SK-N-SH (cell line): Measurements from ENCODE around the gene SCFD1. TPM values are rescaled to one million over a fixed set of nuclear protein-coding genes. Genes with fewer than 3 reads are reported as not detected.

ENCODE experiments used
- CTCF ChIA-PET: fragments of 300-600, 350-600 bp; formaldehyde crosslinking; extraction: SDS; loops from one replicate; lab custom pipeline; 2021; lab: Yijun Ruan, JAX
- POLR2A ChIA-PET: fragments of 350-600 bp; sonication (Branson Sonifier 250); formaldehyde crosslinking; extraction: SDS; loops from one replicate; lab custom pipeline; 2020; ENCODE audit warnings: antibody characterized with exemption, inconsistent platforms; lab: Yijun Ruan, JAX
- DNase-seq: peaks from one replicate; pipeline ENCODE4 v3.0.0; 2012
- H2AFZ ChIP-seq: fragments of 200-600 bp; sonication (generic); 2 replicates; pipeline ENCODE4 v1.8.1; 2016; ENCODE audit warnings: antibody characterized with exemption, mild to moderate bottlenecking, low read depth
- H3F3A ChIP-seq: fragments of 200-600 bp; sonication (generic); replicated peaks from 2 replicates; pipeline ENCODE3; 2016; ENCODE audit warnings: antibody characterized with exemption, mild to moderate bottlenecking; ENCODE audit not compliant: insufficient read depth
- H3K27ac ChIP-seq, 2 experiments: fragments of 200-500 bp in 1 of 2; fragments of 200-600 bp in 1 of 2; sonication (Bioruptor generic) in 1 of 2; sonication (generic), shearing (Covaris generic) in 1 of 2; 2 replicates each; pipeline versions ENCODE4 v1.5.1 to v1.6.1; 2014 to 2016; ENCODE audit warnings: low read depth in 2 of 2, inconsistent platforms in 1 of 2, low read length in 1 of 2, mild to moderate bottlenecking in 1 of 2, mixed read lengths in 1 of 2
- H3K27me3 ChIP-seq: fragments of 200-600 bp; sonication (generic), shearing (Covaris generic); 2 replicates; pipeline ENCODE4 v1.6.1; 2016; ENCODE audit warnings: mixed run types; ENCODE audit not compliant: insufficient read depth
- H3K36me3 ChIP-seq, 2 experiments: fragments of 200-500 bp in 1 of 2; fragments of 200-600 bp in 1 of 2; sonication (Bioruptor generic) in 1 of 2; sonication (generic) in 1 of 2; replicated peaks in 1 of 2; 2 replicates each; pipeline versions ENCODE3 to v1.5.1; 2014 to 2016; ENCODE audit warnings: low read length in 1 of 2, mild to moderate bottlenecking in 1 of 2; ENCODE audit not compliant: insufficient read depth in 2 of 2, control insufficient read depth in 1 of 2
- H3K4me1 ChIP-seq, 2 experiments: fragments of 200-500 bp in 1 of 2; fragments of 200-600 bp in 1 of 2; sonication (Bioruptor generic) in 1 of 2; sonication (generic), shearing (Covaris generic) in 1 of 2; 2 replicates each; pipeline versions ENCODE4 v1.5.1 to v1.6.1; 2014 to 2016; ENCODE audit warnings: low read depth in 1 of 2, low read length in 1 of 2, mixed run types in 1 of 2; ENCODE audit not compliant: insufficient read depth in 2 of 2, control insufficient read depth in 1 of 2
- H3K4me2 ChIP-seq: fragments of 200-600 bp; sonication (generic), shearing (Covaris generic); 2 replicates; pipeline ENCODE4 v1.6.1; 2017; ENCODE audit warnings: mixed run types
- H3K4me3 ChIP-seq, 2 experiments: fragments of 200-500 bp in 1 of 2; fragments of 200-600 bp in 1 of 2; sonication (Bioruptor generic) in 1 of 2; sonication (generic), shearing (Covaris generic) in 1 of 2; 2 replicates each; pipeline versions ENCODE4 v1.5.1 to v1.8.1; 2014 to 2016; ENCODE audit warnings: low read depth in 2 of 2, inconsistent platforms in 1 of 2, low read length in 1 of 2, mild to moderate bottlenecking in 1 of 2, mixed read lengths in 1 of 2, moderate library complexity in 1 of 2
- H3K79me2 ChIP-seq: fragments of 200-600 bp; sonication (generic); 2 replicates; pipeline ENCODE4 v1.8.1; 2017; ENCODE audit warnings: mild to moderate bottlenecking; ENCODE audit not compliant: insufficient read depth
- H3K9ac ChIP-seq: fragments of 200-600 bp; sonication (generic); 2 replicates; pipeline ENCODE4 v1.6.1; 2017; ENCODE audit warnings: mixed run types
- H3K9me2 ChIP-seq: fragments of 200-600 bp; sonication (generic); 2 replicates; pipeline ENCODE4 v1.6.1; 2017; ENCODE audit warnings: mixed run types
- H3K9me3 ChIP-seq: fragments of 200-600 bp; sonication (generic); 2 replicates; pipeline ENCODE4 v1.6.1; 2017; ENCODE audit warnings: mixed run types, mild to moderate bottlenecking, moderate library complexity
- H4K20me1 ChIP-seq: fragments of 200-600 bp; sonication (generic); 2 replicates; pipeline ENCODE4 v1.6.1; 2017; ENCODE audit warnings: mild to moderate bottlenecking, mixed run types; ENCODE audit not compliant: insufficient read depth
- CTCF ChIP-seq: fragments of 200-600 bp; sonication (generic); IDR thresholded peaks from 2 replicates; pipeline ENCODE4 v1.6.1; 2017; ENCODE audit warnings: antibody characterized with exemption, mild to moderate bottlenecking, moderate library complexity
- ELF1 ChIP-seq: IDR thresholded peaks from 2 replicates; pipeline ENCODE4 v1.4.0; 2012
- EZH2phosphoT487 ChIP-seq: fragments of 200-600 bp; sonication (generic); IDR thresholded peaks from 2 replicates; pipeline ENCODE4 v1.6.1; 2017; ENCODE audit warnings: low read depth, mixed run types, mild to moderate bottlenecking, antibody characterized with exemption, moderate library complexity, borderline replicate concordance
- FOSL2 ChIP-seq: IDR thresholded peaks from 2 replicates; pipeline ENCODE4 v1.4.0; 2012; ENCODE audit warnings: low read depth, mild to moderate bottlenecking, moderate library complexity, borderline replicate concordance
- GABPA ChIP-seq: IDR thresholded peaks from 2 replicates; pipeline ENCODE4 v1.4.0; 2012; ENCODE audit warnings: low read depth, mild to moderate bottlenecking
- GATA2 ChIP-seq: sonication (generic); formaldehyde crosslinking; IDR thresholded peaks from 2 replicates; pipeline ENCODE4 v1.5.0; 2020; ENCODE audit warnings: mild to moderate bottlenecking, missing genetic modification reagents
- JUND ChIP-seq: IDR thresholded peaks from 2 replicates; pipeline ENCODE4 v1.4.0; 2012
- MEF2A ChIP-seq: IDR thresholded peaks from 2 replicates; pipeline ENCODE4 v1.4.0; 2012; ENCODE audit warnings: low read depth, borderline replicate concordance
- NRF1 ChIP-seq: IDR thresholded peaks from 2 replicates; pipeline ENCODE4 v1.6.1; 2012; ENCODE audit warnings: low read depth, mild to moderate bottlenecking, low read length
- PBX3 ChIP-seq: IDR thresholded peaks from 2 replicates; pipeline ENCODE4; 2012
- POLR2AphosphoS5 ChIP-seq: IDR thresholded peaks from 2 replicates; pipeline ENCODE4 v1.6.1; 2012; ENCODE audit warnings: low read depth, low read length
- RAD21 ChIP-seq: IDR thresholded peaks from 2 replicates; pipeline ENCODE4 v1.6.1; 2012; ENCODE audit warnings: mild to moderate bottlenecking, low read length
- REST ChIP-seq: IDR thresholded peaks from 2 replicates; pipeline ENCODE4 v1.6.1; 2012; ENCODE audit warnings: mild to moderate bottlenecking, low read depth, low read length, moderate library complexity
- RFX5 ChIP-seq: IDR thresholded peaks from 2 replicates; pipeline ENCODE4 v1.6.1; 2012; ENCODE audit warnings: mild to moderate bottlenecking, improper control_type of control experiment, low read length
- SIN3A ChIP-seq: IDR thresholded peaks from 2 replicates; pipeline ENCODE4 v1.6.1; 2012; ENCODE audit warnings: low read depth, mild to moderate bottlenecking, low read length, moderate library complexity, borderline replicate concordance
- TAF1 ChIP-seq: IDR thresholded peaks from 2 replicates; pipeline ENCODE4 v1.6.1; 2012; ENCODE audit warnings: low read depth, mild to moderate bottlenecking, low read length, moderate library complexity, borderline replicate concordance
- TCF12 ChIP-seq: IDR thresholded peaks from 2 replicates; pipeline ENCODE4 v1.4.0; 2012
- TEAD4 ChIP-seq: IDR thresholded peaks from 2 replicates; pipeline ENCODE4 v1.4.0; 2012; ENCODE audit warnings: mild to moderate bottlenecking, borderline replicate concordance; ENCODE audit not compliant: insufficient read depth
- WGBS: methylation state at CpG from one replicate; pipeline ENCODE4 v1.1.6; 2017; ENCODE audit warnings: low lambda C conversion rate; 5-methylcytosine and 5-hydroxymethylcytosine counted together
- polyA plus RNA-seq, 3 experiments: library from polyadenylated mRNA; depleted of rRNA; stranded (reverse); fragments of >200 nt; gene quantifications; 2 replicates each; pipeline ENCODE4 v1.2.3, GENCODE V29; 2012
- TF ChIP-seq, protein P1 (sequence below): IDR thresholded peaks from 2 replicates; pipeline ENCODE4 v1.4.0; 2012; ENCODE audit warnings: low read depth, borderline replicate concordance

Gene SCFD1
- polyA plus RNA-seq, 1 of the 3 experiments (the other 2 are of a cell fraction), result 31.4 TPM

DNA sequence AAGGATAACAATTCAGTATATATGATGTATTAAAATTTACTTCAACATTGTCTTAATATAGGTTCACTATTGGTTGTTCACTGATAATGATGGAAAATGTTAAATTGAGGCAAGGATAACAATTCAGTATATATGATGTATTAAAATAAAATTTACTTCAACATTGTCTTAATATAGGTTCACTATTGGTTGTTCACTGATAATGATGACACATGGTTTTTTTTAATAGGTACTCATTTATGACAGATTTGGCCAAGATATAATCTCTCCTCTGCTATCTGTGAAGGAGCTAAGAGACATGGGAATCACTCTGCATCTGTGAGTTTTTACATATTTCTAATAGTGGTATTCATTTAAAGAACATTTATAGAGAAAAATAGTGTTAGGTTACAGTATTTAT lies 8.1 kb downstream of the SCFD1 start:
- CTCF ChIA-PET, result no interaction called here
- POLR2A ChIA-PET, result no interaction called here
- H3K36me3 ChIP-seq, result peaks cover 48 to 59% of the 10 kb centered on the region in 2 experiments
- no peaks in the 10 kb centered on the region for H3K9me2 ChIP-seq
- no peaks in the 10 kb centered on the region for H3F3A ChIP-seq
- H3K27me3 ChIP-seq, result no peaks in the 10 kb centered on the region
- TF ChIP-seq EZH2phosphoT487, result no peak
- peaks cover 79% of the 10 kb centered on the region for H3K79me2 ChIP-seq
- no peak overlapping the region for H3K27ac ChIP-seq
- no peak for DNase-seq
- no peak overlapping the region for H3K9ac ChIP-seq
- no peaks in the 10 kb centered on the region for H3K9me3 ChIP-seq
- H3K4me3 ChIP-seq, result no peak overlapping the region
- peaks cover 0 to 3% of the 10 kb centered on the region in 2 experiments; a peak in 1 of 4 replicates for H3K4me1 ChIP-seq
- H4K20me1 ChIP-seq, result peaks cover 16% of the 10 kb centered on the region
- H3K4me2 ChIP-seq, result no peak overlapping the region
- no peak overlapping the region for H2AFZ ChIP-seq

GRCh38 chr14:30632730-30633129 lies 10.6 kb downstream of the SCFD1 start:
- TF ChIP-seq TEAD4, result no peak
- TF ChIP-seq TCF12, result no peak
- TF ChIP-seq RAD21, result no peak
- TF ChIP-seq SIN3A, result no peak
- no peak for TF ChIP-seq RFX5
- TF ChIP-seq MEF2A, result no peak
- no peak for TF ChIP-seq FOSL2
- no peak for TF ChIP-seq ELF1
- TF ChIP-seq GATA2 (CRISPR knock-in tag), result no peak
- TF ChIP-seq, protein P1, sequence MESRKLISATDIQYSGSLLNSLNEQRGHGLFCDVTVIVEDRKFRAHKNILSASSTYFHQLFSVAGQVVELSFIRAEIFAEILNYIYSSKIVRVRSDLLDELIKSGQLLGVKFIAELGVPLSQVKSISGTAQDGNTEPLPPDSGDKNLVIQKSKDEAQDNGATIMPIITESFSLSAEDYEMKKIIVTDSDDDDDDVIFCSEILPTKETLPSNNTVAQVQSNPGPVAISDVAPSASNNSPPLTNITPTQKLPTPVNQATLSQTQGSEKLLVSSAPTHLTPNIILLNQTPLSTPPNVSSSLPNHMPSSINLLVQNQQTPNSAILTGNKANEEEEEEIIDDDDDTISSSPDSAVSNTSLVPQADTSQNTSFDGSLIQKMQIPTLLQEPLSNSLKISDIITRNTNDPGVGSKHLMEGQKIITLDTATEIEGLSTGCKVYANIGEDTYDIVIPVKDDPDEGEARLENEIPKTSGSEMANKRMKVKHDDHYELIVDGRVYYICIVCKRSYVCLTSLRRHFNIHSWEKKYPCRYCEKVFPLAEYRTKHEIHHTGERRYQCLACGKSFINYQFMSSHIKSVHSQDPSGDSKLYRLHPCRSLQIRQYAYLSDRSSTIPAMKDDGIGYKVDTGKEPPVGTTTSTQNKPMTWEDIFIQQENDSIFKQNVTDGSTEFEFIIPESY, result no peak
- no peak for TF ChIP-seq TAF1
- TF ChIP-seq POLR2AphosphoS5, result no peak
- TF ChIP-seq REST, result no peak
- no peak for TF ChIP-seq JUND
- no peak for TF ChIP-seq NRF1
- TF ChIP-seq CTCF, result no peak
- TF ChIP-seq PBX3, result no peak
- TF ChIP-seq GABPA, result no peak
- Histone ChIP-seq H4K20me1 (no peaks in the 10 kb centered on the region), H3K4me2 (no peak overlapping the region), H3K4me3 (no peak overlapping the region), H3K79me2 (peaks cover 61% of the 10 kb centered on the region), H2AFZ (no peak overlapping the region), H3K27me3 (no peaks in the 10 kb centered on the region), H3K27ac (no peak overlapping the region), H3K9ac (no peak overlapping the region), H3K4me1 (no peaks in the 10 kb centered on the region), H3K9me2 (no peaks in the 10 kb centered on the region), H3F3A (no peaks in the 10 kb centered on the region), H3K36me3 (peaks cover 64 to 72% of the 10 kb centered on the region in 2 experiments), H3K9me3 (no peaks in the 10 kb centered on the region)
- 100% methylated on average over 1 of the region's 1 CpG for WGBS
- ChIA-PET CTCF (interaction anchor here (0.7 to 1.3 kb wide), 2 partner anchors 8 to 11 kb away, joined by 3 to 4 read pairs; partner anchors contain the start of gene SCFD1), POLR2A (no interaction called here)
- DNase-seq, result no peak
